Gastrocnemius medialis (tissue), 4 donors: ENCODE results near the gene KLHL6. TPM values are rescaled to one million over a fixed set of nuclear protein-coding genes. Genes with fewer than 3 reads are reported as not detected.

Source experiments
- ATAC-seq, 2 donors: fragments of 150-250 bp; one replicate each; pipeline ENCODE4 v1.9.1; 2016
- DNase-seq, 2 donors: peaks; one replicate each; pipeline ENCODE4 v3.0.0-alpha.2; 2019
- H3K27ac ChIP-seq, 4 donors: fragments of 200-600 bp; sonication (generic); 1 replicate in 1 of 4; 2 replicates in 3 of 4; pipeline ENCODE4 v1.5.1; 2016 to 2018; ENCODE audit warnings: mild to moderate bottlenecking in 2 of 4, moderate library complexity in 1 of 4
- H3K27me3 ChIP-seq, 3 donors: fragments of 200-600 bp; sonication (generic) in 2 of 3; 1 replicate in 1 of 3; 2 replicates in 2 of 3; pipeline versions ENCODE4 v1.5.1 to v1.6.0; 2016 to 2019; ENCODE audit warnings: mild to moderate bottlenecking in 1 of 3, moderate library complexity in 1 of 3
- H3K36me3 ChIP-seq, 2 donors: fragments of 200-600 bp; sonication (generic) in 1 of 2; one replicate each; pipeline ENCODE4 v1.5.1; 2017 to 2018
- H3K4me1 ChIP-seq, 2 donors: fragments of 200-600 bp; sonication (generic) in 1 of 2; one replicate each; pipeline ENCODE4 v1.5.1; 2016 to 2017; ENCODE audit warnings: mild to moderate bottlenecking in 2 of 2
- H3K4me3 ChIP-seq, 4 donors: fragments of 200-600 bp; sonication (generic) in 3 of 4; 1 replicate in 1 of 4; 2 replicates in 3 of 4; pipeline ENCODE4 v1.5.1; 2016 to 2019; ENCODE audit warnings: mild to moderate bottlenecking in 2 of 4
- H3K9me3 ChIP-seq, 3 donors: fragments of 200-600 bp; sonication (generic) in 2 of 3; 1 replicate in 1 of 3; 2 replicates in 2 of 3; pipeline ENCODE4 v1.5.1; 2016 to 2019
- POLR2A ChIP-seq, 2 donors: fragments of 450-650 bp; IDR thresholded peaks; one replicate each; pipeline ENCODE4 v1.6.1; 2017; ENCODE audit warnings: antibody characterized with exemption in 2 of 2, mild to moderate bottlenecking in 2 of 2, moderate library complexity in 2 of 2
- in situ Hi-C, 4 donors: fragments of 200-750 bp; cut with MboI; loops; one replicate each; pipeline versions ENCODE4 v1.15.0 to v1.8.0; 2017; ENCODE audit warnings: low sequenced_read_pairs in 4 of 4
- intact Hi-C: fragments of 100-400 bp; cut with DNase I; formaldehyde crosslinking; loops from one replicate; pipeline ENCODE4 v1.15.1; 2023; ENCODE audit warnings: low total_unique reads
- total RNA-seq, 4 donors: library from RNA; depleted of rRNA; stranded (reverse); fragments of >200 nt; gene quantifications; one replicate each; pipeline versions ENCODE4 v1.1.0 to v1.2.3, GENCODE V29; 2016
- TF ChIP-seq, protein P1 (sequence below), 5 experiments: fragments of 450-650 bp in 3 of 5; fragments of 200-600 bp in 2 of 5; sonication (generic) in 2 of 5; IDR thresholded peaks in 4 of 5; conservative IDR thresholded peaks in 1 of 5; 1 replicate in 4 of 5; 2 replicates in 1 of 5; pipeline ENCODE4 v1.5.1; 2016 to 2019; ENCODE audit warnings: antibody characterized with exemption in 5 of 5, mild to moderate bottlenecking in 3 of 5, moderate library complexity in 3 of 5

The KLHL6 gene
- total RNA-seq, 4 donors from 2014 or later, result 0.15 to 0.31 (median 0.30) TPM

DNA sequence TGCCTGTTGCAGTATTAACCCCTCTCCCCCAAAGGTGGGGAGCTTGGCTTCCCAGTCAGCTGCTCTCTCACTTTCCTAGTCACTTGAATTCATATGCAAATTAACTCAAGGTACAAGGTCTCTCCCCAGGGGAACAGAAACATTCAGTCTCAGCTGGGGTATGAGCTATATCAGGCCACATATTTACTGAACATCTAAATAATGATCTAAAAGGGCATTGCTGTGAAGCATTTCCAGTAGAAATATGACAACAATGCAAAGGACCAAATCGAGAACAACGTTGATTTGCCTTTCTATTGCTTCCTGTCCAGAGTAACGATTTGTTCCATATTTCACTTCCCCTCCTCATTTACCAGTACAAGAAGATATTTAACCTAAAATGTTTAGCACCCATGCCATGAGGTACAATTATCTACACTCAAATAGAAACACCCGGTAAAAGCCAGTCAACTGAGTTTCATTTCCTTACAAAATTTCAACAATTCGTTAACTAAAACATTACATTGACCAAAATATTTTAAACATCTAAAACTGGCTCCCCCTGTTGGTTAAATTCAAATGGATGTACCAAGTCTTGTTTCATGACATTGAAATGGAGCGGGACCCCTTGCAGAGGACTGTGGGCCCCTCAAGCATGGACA, 36.5 kb upstream of the KLHL6 start:
- H3K36me3 ChIP-seq, result no peaks in the 10 kb centered on the region
- ATAC-seq, result no peak
- H3K4me1 ChIP-seq, result no peaks in the 10 kb centered on the region
- H3K27ac ChIP-seq, result no peak overlapping the region
- no peak overlapping the region for H3K4me3 ChIP-seq
- TF ChIP-seq POLR2A (IDR thresholded peaks at IDR 0.05), result no peak
- TF ChIP-seq, protein P1, sequence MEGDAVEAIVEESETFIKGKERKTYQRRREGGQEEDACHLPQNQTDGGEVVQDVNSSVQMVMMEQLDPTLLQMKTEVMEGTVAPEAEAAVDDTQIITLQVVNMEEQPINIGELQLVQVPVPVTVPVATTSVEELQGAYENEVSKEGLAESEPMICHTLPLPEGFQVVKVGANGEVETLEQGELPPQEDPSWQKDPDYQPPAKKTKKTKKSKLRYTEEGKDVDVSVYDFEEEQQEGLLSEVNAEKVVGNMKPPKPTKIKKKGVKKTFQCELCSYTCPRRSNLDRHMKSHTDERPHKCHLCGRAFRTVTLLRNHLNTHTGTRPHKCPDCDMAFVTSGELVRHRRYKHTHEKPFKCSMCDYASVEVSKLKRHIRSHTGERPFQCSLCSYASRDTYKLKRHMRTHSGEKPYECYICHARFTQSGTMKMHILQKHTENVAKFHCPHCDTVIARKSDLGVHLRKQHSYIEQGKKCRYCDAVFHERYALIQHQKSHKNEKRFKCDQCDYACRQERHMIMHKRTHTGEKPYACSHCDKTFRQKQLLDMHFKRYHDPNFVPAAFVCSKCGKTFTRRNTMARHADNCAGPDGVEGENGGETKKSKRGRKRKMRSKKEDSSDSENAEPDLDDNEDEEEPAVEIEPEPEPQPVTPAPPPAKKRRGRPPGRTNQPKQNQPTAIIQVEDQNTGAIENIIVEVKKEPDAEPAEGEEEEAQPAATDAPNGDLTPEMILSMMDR (IDR thresholded peaks at IDR 0.05 in 4 of 5, conservative IDR thresholded peaks at IDR 0.05 in 1 of 5), result no peak
- no peaks in the 10 kb centered on the region for H3K27me3 ChIP-seq
- intact Hi-C loops (no loop called here), in situ Hi-C loops (no loop called here)
- DNase-seq, result no peak
- no peaks in the 10 kb centered on the region for H3K9me3 ChIP-seq

DNA sequence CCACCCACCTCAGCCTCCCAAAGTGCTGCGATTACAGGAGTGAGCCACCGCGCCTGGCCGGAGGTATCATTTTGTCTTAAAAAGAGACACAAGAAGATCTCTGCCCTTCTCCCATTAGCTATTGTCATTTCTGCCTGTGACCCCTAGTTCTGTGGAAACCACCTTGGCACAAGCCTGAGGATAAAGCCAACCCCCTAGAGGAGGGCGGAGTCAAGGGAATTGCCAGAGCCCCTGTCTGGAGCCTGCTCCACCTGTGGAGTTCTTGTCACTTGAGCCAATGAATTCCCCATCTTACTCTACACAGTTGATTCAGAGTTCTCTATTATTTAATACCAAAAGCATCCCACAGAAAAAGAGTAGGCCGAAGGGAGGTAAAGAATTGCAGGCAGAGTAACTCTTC, 34.9 kb upstream of the KLHL6 start:
- DNase-seq, result no peak
- ATAC-seq, result no peak
- Histone ChIP-seq H3K9me3 (no peaks in the 10 kb centered on the region), H3K27me3 (no peaks in the 10 kb centered on the region), H3K27ac (no peak overlapping the region), H3K4me1 (peaks cover under 1 to 2% of the 10 kb centered on the region in 2 donors), H3K36me3 (no peaks in the 10 kb centered on the region), H3K4me3 (no peak overlapping the region)
- in situ Hi-C loops (no loop called here), intact Hi-C loops (no loop called here)
- TF ChIP-seq, protein P1 (IDR thresholded peaks at IDR 0.05 in 4 of 5, conservative IDR thresholded peaks at IDR 0.05 in 1 of 5), result no peak
- no peak for TF ChIP-seq POLR2A (IDR thresholded peaks at IDR 0.05)

DNA sequence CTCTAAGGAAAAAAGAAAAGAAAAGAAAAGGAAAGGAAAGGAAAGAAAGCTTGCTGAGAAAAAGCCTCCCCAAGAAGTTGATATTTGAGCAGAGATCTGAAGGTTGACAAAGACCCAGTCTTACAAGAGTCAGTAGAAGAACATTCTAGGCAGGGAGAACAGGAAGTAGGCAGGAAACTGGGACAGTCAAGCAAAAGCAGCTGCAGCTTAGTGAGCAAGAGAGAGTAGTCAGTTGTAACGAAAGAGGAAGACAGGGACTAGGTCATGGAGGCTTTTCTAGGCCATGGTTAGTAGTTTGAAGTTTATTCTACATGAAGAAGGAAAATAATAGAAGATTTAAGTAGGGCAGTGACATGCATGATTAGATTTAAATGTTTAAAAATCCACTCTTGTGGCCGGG, 31.8 kb upstream of the KLHL6 start:
- in situ Hi-C loops (no loop called here), intact Hi-C loops (no loop called here)
- Histone ChIP-seq H3K36me3 (no peaks in the 10 kb centered on the region), H3K9me3 (no peaks in the 10 kb centered on the region), H3K27me3 (no peaks in the 10 kb centered on the region), H3K4me1 (peaks cover 31 to 32% of the 10 kb centered on the region in 2 donors), H3K4me3 (no peak overlapping the region), H3K27ac (no peak overlapping the region)
- DNase-seq, result no peak
- TF ChIP-seq, protein P1 (IDR thresholded peaks at IDR 0.05 in 4 of 5, conservative IDR thresholded peaks at IDR 0.05 in 1 of 5), result no peak
- TF ChIP-seq POLR2A (IDR thresholded peaks at IDR 0.05), result no peak
- no peak for ATAC-seq

DNA sequence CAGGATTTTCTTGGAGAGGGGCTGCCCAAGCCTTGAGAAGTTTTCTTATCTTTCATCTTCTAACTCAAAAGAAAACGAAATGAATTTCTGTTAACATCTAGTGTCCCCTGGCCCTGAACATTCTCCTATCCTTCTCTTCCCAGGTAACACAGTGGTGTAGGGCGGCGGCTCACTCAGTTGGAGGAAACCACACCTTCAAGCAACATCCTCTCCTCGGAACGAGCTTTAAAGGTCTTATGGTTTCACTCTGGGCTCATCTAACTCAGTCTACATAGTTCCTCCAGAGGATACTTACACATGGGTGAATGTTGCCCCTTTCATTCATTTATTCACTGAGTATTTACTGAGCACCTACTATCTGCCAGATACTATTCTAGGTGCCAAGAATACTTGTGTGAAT, 31.0 kb upstream of the KLHL6 start:
- TF ChIP-seq POLR2A (IDR thresholded peaks at IDR 0.05), result no peak
- TF ChIP-seq, protein P1 (IDR thresholded peaks at IDR 0.05 in 4 of 5, conservative IDR thresholded peaks at IDR 0.05 in 1 of 5), result no peak
- ATAC-seq (no peak), DNase-seq (no peak)
- Histone ChIP-seq H3K9me3 (no peaks in the 10 kb centered on the region), H3K4me3 (no peak overlapping the region), H3K27ac (peak overlapping the region in 1 of 4 donors; percentile 35), H3K36me3 (no peaks in the 10 kb centered on the region), H3K27me3 (no peaks in the 10 kb centered on the region), H3K4me1 (peaks cover 36 to 38% of the 10 kb centered on the region in 2 donors)
- in situ Hi-C loops, result no loop called here
- intact Hi-C loops, result no loop called here

DNA sequence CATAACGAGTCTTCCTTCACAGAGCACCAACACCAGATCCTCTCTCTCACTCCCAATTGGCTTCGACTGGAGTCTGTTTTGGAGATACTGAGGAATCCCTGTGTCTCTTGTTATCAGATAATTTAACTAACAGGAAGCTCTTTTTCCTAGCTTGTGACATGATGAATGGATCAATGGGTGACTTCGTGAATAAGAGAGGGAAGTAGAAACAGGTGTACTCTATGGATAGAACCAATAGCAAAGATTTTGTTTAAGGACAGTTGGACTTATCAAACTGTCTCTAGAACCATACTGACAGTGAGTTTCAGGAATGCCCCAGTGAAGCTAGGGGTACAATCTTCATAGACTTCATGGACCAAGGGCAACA, 29.4 kb upstream of the KLHL6 start:
- in situ Hi-C loops, result no loop called here
- TF ChIP-seq, protein P1 (IDR thresholded peaks at IDR 0.05 in 4 of 5, conservative IDR thresholded peaks at IDR 0.05 in 1 of 5), result no peak
- TF ChIP-seq POLR2A (IDR thresholded peaks at IDR 0.05), result no peak
- no peaks in the 10 kb centered on the region for H3K36me3 ChIP-seq
- H3K27ac ChIP-seq, result peak overlapping the region; percentile 70 to 74 (median 74)
- H3K4me1 ChIP-seq, result peaks cover 52 to 53% of the 10 kb centered on the region in 2 donors
- no peak overlapping the region for H3K4me3 ChIP-seq
- DNase-seq, result no peak
- intact Hi-C loops, result loop anchor here (5.0 kb wide), 1 partner anchor 32 kb away; no protein-coding TSS in a partner anchor
- no peak for ATAC-seq
- H3K9me3 ChIP-seq, result no peaks in the 10 kb centered on the region
- no peaks in the 10 kb centered on the region for H3K27me3 ChIP-seq
